ENCODE results near the gene WDR33. TPM values are rescaled to one million over a fixed set of nuclear protein-coding genes. Genes with fewer than 3 reads are reported as not detected.

WDR33 gene
- total RNA-seq, 4 donors from 2014 or later, result 25.8 to 35.3 (median 33.3) TPM

DNA sequence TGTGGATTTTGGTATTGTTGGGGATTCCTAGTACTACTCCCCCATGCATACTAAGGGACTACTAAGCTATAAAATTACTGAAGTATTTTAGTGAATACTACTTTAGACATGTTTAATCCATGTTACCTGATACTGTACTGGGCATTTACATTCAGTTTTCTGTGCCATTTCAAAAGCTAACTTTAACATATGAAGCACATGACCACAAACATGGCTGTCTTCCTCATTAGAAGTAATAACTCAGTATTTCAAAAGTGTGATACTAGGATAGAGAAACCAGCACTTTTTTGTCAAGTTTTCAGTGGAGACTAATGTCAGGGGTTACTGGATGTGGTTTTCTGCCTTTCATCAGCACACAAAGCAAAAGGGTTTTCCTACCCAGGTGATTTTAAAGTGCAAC, 27.9 kb downstream of the WDR33 start:
- H3K36me3 ChIP-seq, result peaks cover 0 to 5% (median 0%) of the 10 kb centered on the region in 4 donors
- intact Hi-C loops (cut with DNase I), result no loop called here
- no peaks in the 10 kb centered on the region for H3K27me3 ChIP-seq

DNA sequence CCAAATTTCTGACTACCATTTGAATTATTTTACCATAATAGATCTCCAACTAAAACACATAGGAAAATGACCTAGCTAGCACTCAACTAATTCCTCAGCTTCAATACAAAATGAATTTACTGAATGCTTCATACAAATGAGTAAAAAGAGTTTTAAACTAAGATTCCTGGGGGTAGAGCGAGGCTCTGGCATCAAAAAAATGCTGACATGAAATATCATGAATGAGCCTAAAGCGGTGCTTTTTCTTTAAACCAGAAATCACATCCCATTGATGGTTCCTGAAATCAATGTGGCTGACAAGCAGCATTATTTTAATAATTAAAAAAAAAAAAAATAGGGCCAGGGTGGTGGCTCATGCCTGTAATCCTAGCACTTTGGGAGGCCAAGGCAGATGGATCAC, 32.1 kb downstream of the WDR33 start:
- WGBS, result 96% methylated on average over 2 of the region's 2 CpGs

More for the DNA sequence above, 27.9 kb downstream of the WDR33 start:
- Histone ChIP-seq H3K27ac (replicated peaks in 1 of 4) (no peak overlapping the region), H3K9me3 (no peaks in the 10 kb centered on the region), H3K4me1 (peaks cover 0 to 28% (median 22%) of the 10 kb centered on the region in 4 donors), H3K4me3 (no peak overlapping the region)
- no peak for TF ChIP-seq POLR2A (IDR thresholded peaks at IDR 0.05; ENCODE audit: low read depth)
- TF ChIP-seq EP300 (IDR thresholded peaks at IDR 0.05), result no peak
- TF ChIP-seq POLR2AphosphoS5 (IDR thresholded peaks at IDR 0.05), result no peak
- TF ChIP-seq CTCF (IDR thresholded peaks at IDR 0.05), result no peak
- DNase-seq (ENCODE audit: extremely low spot score), result no peak

DNA sequence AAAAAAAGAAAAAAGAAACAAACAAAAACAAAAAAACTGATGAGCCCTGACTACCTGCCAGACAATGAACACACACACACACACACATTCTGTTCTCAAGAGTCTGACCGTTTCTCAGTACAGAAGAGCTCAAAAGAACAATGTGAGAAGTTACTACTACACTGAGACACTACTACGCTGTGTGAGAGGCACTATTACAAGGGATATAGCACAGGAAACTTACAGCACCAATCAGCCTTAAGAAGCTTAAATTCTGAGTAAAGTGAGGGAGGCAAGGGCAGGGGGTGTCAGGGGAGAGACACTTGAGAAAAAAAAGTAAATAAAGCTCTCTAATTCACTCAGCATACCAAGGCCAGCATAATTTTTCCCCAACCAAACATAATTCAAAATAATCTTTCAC, 32.5 kb downstream of the WDR33 start:
- intact Hi-C loops (cut with DNase I), result no loop called here
- no peaks in the 10 kb centered on the region for H3K27me3 ChIP-seq

More for the DNA sequence above, 32.1 kb downstream of the WDR33 start:
- TF ChIP-seq CTCF (IDR thresholded peaks at IDR 0.05), result no peak
- no peak for TF ChIP-seq EP300 (IDR thresholded peaks at IDR 0.05)
- no peak for TF ChIP-seq POLR2AphosphoS5 (IDR thresholded peaks at IDR 0.05)
- TF ChIP-seq POLR2A (IDR thresholded peaks at IDR 0.05; ENCODE audit: low read depth), result no peak
- H3K9me3 ChIP-seq, result no peaks in the 10 kb centered on the region
- no peak overlapping the region for H3K27ac ChIP-seq (replicated peaks in 1 of 4)
- DNase-seq (ENCODE audit: extremely low spot score), result no peak
- intact Hi-C loops (cut with DNase I), result no loop called here
- no peaks in the 10 kb centered on the region for H3K27me3 ChIP-seq
- no peak overlapping the region for H3K4me3 ChIP-seq
- H3K36me3 ChIP-seq, result no peaks in the 10 kb centered on the region
- H3K4me1 ChIP-seq, result peaks cover 8 to 37% (median 27%) of the 10 kb centered on the region in 4 donors

GRCh38 chr2:127776122-127776780, 34.7 kb downstream of the WDR33 start:
- Histone ChIP-seq H3K27ac (replicated peaks in 1 of 4) (no peak overlapping the region), H3K9me3 (no peaks in the 10 kb centered on the region), H3K36me3 (peaks cover 0 to 6% (median 0%) of the 10 kb centered on the region in 4 donors), H3K27me3 (no peaks in the 10 kb centered on the region), H3K4me3 (no peak overlapping the region), H3K4me1 (peaks cover 8 to 48% (median 44%) of the 10 kb centered on the region in 4 donors)
- DNase-seq (ENCODE audit: extremely low spot score), result no peak
- WGBS, result 93% methylated on average over 3 of the region's 3 CpGs
- intact Hi-C loops (cut with DNase I), result no loop called here
- TF ChIP-seq POLR2AphosphoS5 (IDR thresholded peaks at IDR 0.05) (no peak), CTCF (IDR thresholded peaks at IDR 0.05) (no peak), POLR2A (IDR thresholded peaks at IDR 0.05; ENCODE audit: low read depth) (no peak), EP300 (IDR thresholded peaks at IDR 0.05) (no peak)

More for the DNA sequence above, 32.5 kb downstream of the WDR33 start:
- no peaks in the 10 kb centered on the region for H3K9me3 ChIP-seq
- no peak overlapping the region for H3K27ac ChIP-seq (replicated peaks in 1 of 4)
- peaks cover 8 to 40% (median 27%) of the 10 kb centered on the region in 4 donors for H3K4me1 ChIP-seq
- H3K4me3 ChIP-seq, result no peak overlapping the region
- TF ChIP-seq CTCF (IDR thresholded peaks at IDR 0.05), result no peak
- no peak for TF ChIP-seq EP300 (IDR thresholded peaks at IDR 0.05)
- no peak for TF ChIP-seq POLR2AphosphoS5 (IDR thresholded peaks at IDR 0.05)
- TF ChIP-seq POLR2A (IDR thresholded peaks at IDR 0.05; ENCODE audit: low read depth), result no peak
- 77% methylated on average over 2 of the region's 2 CpGs for WGBS
- no peaks in the 10 kb centered on the region for H3K36me3 ChIP-seq
- no peak for DNase-seq (ENCODE audit: extremely low spot score)
